Lung (tissue), 12 donors: ENCODE results near the gene CEP76. TPM values are rescaled to one million over a fixed set of nuclear protein-coding genes. Genes with fewer than 3 reads are reported as not detected.

ENCODE experiments used
- ATAC-seq: fragments of 200-7000 bp; cut with Tn5 transposase; one replicate; pipeline ENCODE4 v1.9.1; 2020; ENCODE audit warnings: moderate number of reproducible peaks; ENCODE audit not compliant: insufficient read depth, low FRiP score
- DNase-seq, 3 donors: peaks; one replicate each; pipeline ENCODE4 v3.0.0-alpha.2; 2013 to 2017
- H3K27ac ChIP-seq, 2 donors: one replicate each; pipeline ENCODE4 v1.5.1; 2013; ENCODE audit warnings: mild to moderate bottlenecking in 2 of 2, moderate library complexity in 2 of 2, control low read depth in 1 of 2, inconsistent platforms in 1 of 2, low read depth in 1 of 2, low read length in 1 of 2
- H3K27me3 ChIP-seq, 3 donors: one replicate each; pipeline ENCODE4 v1.5.1; 2013; ENCODE audit warnings: low read length in 2 of 3; ENCODE audit not compliant: control insufficient read depth in 3 of 3, insufficient read depth in 3 of 3
- H3K36me3 ChIP-seq, 4 donors: one replicate each; pipeline ENCODE4 v1.5.1; 2013; ENCODE audit warnings: low read length in 4 of 4, mild to moderate bottlenecking in 1 of 4, moderate library complexity in 1 of 4; ENCODE audit not compliant: control insufficient read depth in 4 of 4, insufficient read depth in 4 of 4
- H3K4me1 ChIP-seq, 5 donors: one replicate each; pipeline ENCODE4 v1.5.1; 2013; ENCODE audit warnings: low read length in 5 of 5, mild to moderate bottlenecking in 2 of 5, moderate library complexity in 1 of 5; ENCODE audit not compliant: control insufficient read depth in 5 of 5, insufficient read depth in 5 of 5
- H3K4me3 ChIP-seq: one replicate; pipeline ENCODE4 v1.5.1; 2013; ENCODE audit warnings: mild to moderate bottlenecking, control low read depth, moderate library complexity
- H3K9ac ChIP-seq, 2 donors: one replicate each; pipeline ENCODE4 v1.5.1; 2013; ENCODE audit warnings: low read length in 2 of 2, control low read depth in 1 of 2; ENCODE audit not compliant: insufficient read depth in 1 of 2
- H3K9me3 ChIP-seq, 4 donors: one replicate each; pipeline ENCODE4 v1.5.1; 2013; ENCODE audit warnings: low read length in 3 of 4, mild to moderate bottlenecking in 1 of 4, moderate library complexity in 1 of 4; ENCODE audit not compliant: control insufficient read depth in 4 of 4, insufficient read depth in 3 of 4
- CTCF ChIP-seq: IDR thresholded peaks from 2 replicates; pipeline ENCODE4 v1.5.1; 2012; ENCODE audit warnings: mild to moderate bottlenecking; ENCODE audit errors: control extremely low read depth, extremely low read depth
- WGBS, 2 donors: extraction: QIAGEN DNeasy Blood & Tissue Kit; methylation state at CpG; one replicate each; pipeline ENCODE4 v1.1.7; 2013; 5-methylcytosine and 5-hydroxymethylcytosine counted together
- polyA plus RNA-seq, 2 donors: library from polyadenylated mRNA; stranded (reverse); fragments of 200-250 nt; gene quantifications; one replicate each; pipeline ENCODE4 v1.2.1, GENCODE V29; 2013
- total RNA-seq, 2 donors: library from RNA; depleted of rRNA in 1 of 2; stranded (reverse); fragments of >200 nt in 1 of 2; gene quantifications; one replicate each; pipeline ENCODE4 v1.2.1, GENCODE V29; 2014 to 2021
- donor health status: control.
- donor health status: control.
- donor health status: Bipolar disorder and iron deficiency.
- donor health status: healthy.
- donor health status: DM: yes; HTN: yes; CAD: no.

Gene CEP76
- total and polyA plus RNA-seq, 4 donors, result 3.0 to 10.4 (median 3.9) TPM

GRCh38 chr18:12694032-12694431 lies 8.5 kb downstream of the CEP76 start:
- H3K4me3 ChIP-seq, result no peak overlapping the region
- no peaks in the 10 kb centered on the region for H3K4me1 ChIP-seq
- ATAC-seq (no peak), DNase-seq (no peak)
- H3K36me3 ChIP-seq, result peaks cover 3 to 20% (median 4%) of the 10 kb centered on the region in 4 donors
- H3K27me3 ChIP-seq, result no peaks in the 10 kb centered on the region
- WGBS, 2 donors, result 30 to 80% methylated on average over 2 of the region's 2 CpGs
- no peaks in the 10 kb centered on the region for H3K9me3 ChIP-seq
- TF ChIP-seq CTCF, result no peak
- no peak overlapping the region for H3K27ac ChIP-seq
- no peak overlapping the region for H3K9ac ChIP-seq

DNA sequence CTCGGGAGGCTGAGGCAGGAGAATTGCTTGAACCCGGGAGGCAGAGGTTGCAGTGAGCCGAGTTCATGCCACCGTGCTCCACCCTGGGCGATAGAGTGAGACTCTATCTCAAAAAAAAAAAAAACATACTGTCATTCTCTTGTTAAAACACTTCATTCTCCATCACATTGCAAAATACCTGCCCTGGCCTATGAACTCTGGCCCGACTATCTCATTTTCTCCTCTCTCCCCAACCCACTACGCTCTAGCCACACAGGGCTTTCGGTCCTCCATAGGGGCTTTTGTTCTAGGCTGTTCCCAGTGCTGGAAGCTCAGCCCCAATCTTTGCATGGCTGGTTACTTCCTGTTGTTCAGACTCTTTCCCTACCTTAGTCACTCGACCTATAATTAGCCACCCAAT lies 10.3 kb downstream of the CEP76 start:
- no peak for DNase-seq
- no peak for ATAC-seq

GRCh38 chr18:12689256-12689850 lies 13.2 kb downstream of the CEP76 start:
- H3K4me3 ChIP-seq, result no peak overlapping the region
- no peak for DNase-seq
- H3K27me3 ChIP-seq, result no peaks in the 10 kb centered on the region
- WGBS, 2 donors, result 47 to 58% methylated on average over 4 of the region's 4 CpGs
- peaks cover 0 to 18% (median 5%) of the 10 kb centered on the region in 4 donors for H3K36me3 ChIP-seq
- ATAC-seq, result no peak
- H3K4me1 ChIP-seq, result no peaks in the 10 kb centered on the region
- TF ChIP-seq CTCF, result no peak
- H3K27ac ChIP-seq, result no peak overlapping the region
- H3K9ac ChIP-seq, result no peak overlapping the region
- H3K9me3 ChIP-seq, result no peaks in the 10 kb centered on the region

More for the DNA sequence above, 10.3 kb downstream of the CEP76 start:
- Histone ChIP-seq H3K27me3 (no peaks in the 10 kb centered on the region), H3K27ac (no peak overlapping the region), H3K4me1 (no peaks in the 10 kb centered on the region), H3K36me3 (peaks cover 2 to 16% (median 3%) of the 10 kb centered on the region in 4 donors), H3K9me3 (no peaks in the 10 kb centered on the region), H3K9ac (no peak overlapping the region), H3K4me3 (no peak overlapping the region)
- WGBS, 2 donors, result 86 to 88% methylated on average over 9 of the region's 9 CpGs
- TF ChIP-seq CTCF, result no peak

- ATAC-seq, result no peak
- Histone ChIP-seq H3K27me3 (no peaks in the 10 kb centered on the region), H3K36me3 (peaks cover 0 to 17% (median 3%) of the 10 kb centered on the region in 4 donors), H3K9me3 (no peaks in the 10 kb centered on the region), H3K4me1 (no peaks in the 10 kb centered on the region), H3K4me3 (no peak overlapping the region), H3K9ac (no peak overlapping the region), H3K27ac (no peak overlapping the region)
- TF ChIP-seq CTCF, result no peak
- WGBS, 2 donors, result 68 to 81% methylated on average over 3 of the region's 3 CpGs
- peak in 1 of 3 donors; percentile 11 for DNase-seq
These were observed 16.4 kb downstream of the CEP76 start for GRCh38 chr18:12686100-12686499.
